Activated T-helper 1 cell treated with anti-CD3 and anti-CD28 coated beads, Interleukin-12 subunit alpha, Interleukin-12 subunit beta, Interleukin-2, Interleukin-4 antibody, amounts not matched to agents 30 ng/mL and 10 ng/mL and 1 ng/mL, durations not matched to agents 14 hours and 24 hours and 36 hours (primary cell): ENCODE data around the gene SNX8. TPM values are rescaled to one million over a fixed set of nuclear protein-coding genes. Genes with fewer than 3 reads are reported as not detected.
A peak's percentile ranks its signal among the peaks of the same experiment; 100 is the strongest.

Source experiments
- DNase-seq: peaks from one replicate; pipeline ENCODE4 v3.0.0; 2021; ENCODE audit warnings: low spot score
- H3K27ac Mint-ChIP-seq: one replicate; pipeline ENCODE4 v1.8.0; 2021; ENCODE audit warnings: mild to moderate bottlenecking, mixed read lengths
- H3K27me3 Mint-ChIP-seq: one replicate; pipeline ENCODE4 v1.8.0; 2022; ENCODE audit warnings: mild to moderate bottlenecking, moderate library complexity, mixed read lengths; ENCODE audit not compliant: insufficient read depth
- H3K36me3 Mint-ChIP-seq: one replicate; pipeline ENCODE4 v1.8.0; 2021; ENCODE audit warnings: low read depth, mixed read lengths
- H3K4me1 Mint-ChIP-seq: one replicate; pipeline ENCODE4 v1.8.0; 2021; ENCODE audit warnings: low read depth, mixed read lengths
- H3K4me3 Mint-ChIP-seq: one replicate; pipeline ENCODE4 v1.8.0; 2021; ENCODE audit warnings: mild to moderate bottlenecking, moderate library complexity, mixed read lengths
- H3K9me3 Mint-ChIP-seq: one replicate; pipeline ENCODE4 v1.8.0; 2021; ENCODE audit warnings: mixed read lengths
- intact Hi-C: fragments of 100-400 bp; cut with micrococcal nuclease; formaldehyde crosslinking; loops from one replicate; pipeline ENCODE4 v1.15.1; 2024
- total RNA-seq: library from RNA; stranded (reverse); gene quantifications from 2 replicates; pipeline ENCODE4 v1.2.3, GENCODE V29; 2022

The SNX8 gene
- total RNA-seq, 1 donor from 2014 or later = 41.8 TPM

DNA sequence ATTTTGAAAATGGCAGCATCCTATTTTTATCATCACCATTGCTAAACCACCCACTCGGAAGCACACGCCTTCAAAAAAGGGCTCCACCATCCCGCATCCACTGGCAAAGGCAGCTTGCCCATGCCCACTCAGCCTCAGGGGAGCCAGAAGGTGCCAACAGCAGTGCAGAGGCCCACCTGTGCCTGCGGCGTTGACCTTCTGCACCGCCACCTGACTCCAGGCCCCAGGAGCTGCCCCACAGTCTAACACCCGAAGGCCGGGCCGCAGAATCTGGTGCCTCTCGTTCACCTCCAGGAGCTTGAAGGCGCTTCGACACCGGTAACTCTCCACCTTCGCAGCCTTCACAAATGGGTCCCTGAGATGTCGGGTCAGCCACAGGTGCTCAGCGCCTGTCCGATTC lies 75.0 kb downstream of the SNX8 start:
- H3K9me3 Mint-ChIP-seq = no peaks in the 10 kb centered on the region
- no peak for DNase-seq
- H3K36me3 Mint-ChIP-seq = peaks cover 23% of the 10 kb centered on the region
- intact Hi-C loops = no loop called here
- H3K27me3 Mint-ChIP-seq = no peaks in the 10 kb centered on the region
- H3K27ac Mint-ChIP-seq = no peak overlapping the region
- H3K4me3 Mint-ChIP-seq = peak overlapping the region; percentile 42
- peaks cover 23% of the 10 kb centered on the region for H3K4me1 Mint-ChIP-seq

DNA sequence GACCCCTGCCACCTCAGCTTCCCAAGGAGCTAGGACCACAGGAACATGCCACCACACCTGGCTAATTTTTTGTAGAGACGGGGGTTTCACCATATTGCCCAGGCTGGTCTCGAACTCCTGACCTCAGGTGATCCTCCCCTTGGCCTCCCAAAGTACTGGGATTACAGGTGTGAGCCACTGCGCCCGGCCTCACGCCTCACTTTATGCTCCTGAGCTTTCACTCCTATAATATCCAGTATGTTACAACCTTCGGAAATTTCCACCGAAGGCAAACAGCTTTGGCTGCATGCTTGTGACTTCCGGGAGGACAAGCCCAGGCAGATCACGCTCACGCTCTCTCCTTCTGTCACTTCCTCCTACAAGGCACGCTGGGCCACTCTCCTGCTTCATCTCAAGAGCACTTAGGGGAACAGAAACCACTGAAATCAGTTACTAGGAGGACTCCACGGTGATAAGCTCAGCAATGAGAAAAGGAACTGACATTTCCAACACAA lies 77.1 kb downstream of the SNX8 start:
- H3K4me1 Mint-ChIP-seq = peaks cover 28% of the 10 kb centered on the region
- peak overlapping the region; percentile 72 for H3K27ac Mint-ChIP-seq
- no peak overlapping the region for H3K4me3 Mint-ChIP-seq
- H3K9me3 Mint-ChIP-seq = no peaks in the 10 kb centered on the region
- no peaks in the 10 kb centered on the region for H3K27me3 Mint-ChIP-seq
- intact Hi-C loops = no loop called here
- DNase-seq = no peak
- peaks cover 24% of the 10 kb centered on the region for H3K36me3 Mint-ChIP-seq

DNA sequence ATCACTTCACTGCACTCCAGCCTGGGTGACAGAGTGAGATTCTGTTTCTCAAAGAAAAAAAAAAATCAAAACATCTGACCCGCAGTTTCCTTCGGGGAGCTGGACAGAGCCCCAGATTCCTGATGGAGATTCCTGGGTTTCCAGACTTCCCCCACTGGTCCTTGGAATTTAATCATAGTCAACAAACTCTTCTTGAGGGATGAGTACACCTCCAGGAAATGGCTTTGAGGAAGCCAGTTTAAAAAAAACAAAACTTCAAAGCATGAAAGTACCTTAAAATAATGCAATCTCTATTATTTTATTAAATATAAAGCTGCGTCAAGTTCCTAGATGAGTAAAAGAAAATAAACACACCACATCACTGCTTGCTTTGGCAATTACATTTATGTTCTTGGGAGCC lies 80.3 kb downstream of the SNX8 start:
- no peaks in the 10 kb centered on the region for H3K27me3 Mint-ChIP-seq
- no peak overlapping the region for H3K27ac Mint-ChIP-seq
- peaks cover 29% of the 10 kb centered on the region for H3K36me3 Mint-ChIP-seq
- DNase-seq = no peak
- H3K4me3 Mint-ChIP-seq = peak overlapping the region; percentile 73
- intact Hi-C loops = loop anchor here (5.0 kb wide), 3 partner anchors 122 to 662 kb away; partner anchors contain the start of gene PSMG3
- peaks cover 26% of the 10 kb centered on the region for H3K4me1 Mint-ChIP-seq
- H3K9me3 Mint-ChIP-seq = no peaks in the 10 kb centered on the region

DNA sequence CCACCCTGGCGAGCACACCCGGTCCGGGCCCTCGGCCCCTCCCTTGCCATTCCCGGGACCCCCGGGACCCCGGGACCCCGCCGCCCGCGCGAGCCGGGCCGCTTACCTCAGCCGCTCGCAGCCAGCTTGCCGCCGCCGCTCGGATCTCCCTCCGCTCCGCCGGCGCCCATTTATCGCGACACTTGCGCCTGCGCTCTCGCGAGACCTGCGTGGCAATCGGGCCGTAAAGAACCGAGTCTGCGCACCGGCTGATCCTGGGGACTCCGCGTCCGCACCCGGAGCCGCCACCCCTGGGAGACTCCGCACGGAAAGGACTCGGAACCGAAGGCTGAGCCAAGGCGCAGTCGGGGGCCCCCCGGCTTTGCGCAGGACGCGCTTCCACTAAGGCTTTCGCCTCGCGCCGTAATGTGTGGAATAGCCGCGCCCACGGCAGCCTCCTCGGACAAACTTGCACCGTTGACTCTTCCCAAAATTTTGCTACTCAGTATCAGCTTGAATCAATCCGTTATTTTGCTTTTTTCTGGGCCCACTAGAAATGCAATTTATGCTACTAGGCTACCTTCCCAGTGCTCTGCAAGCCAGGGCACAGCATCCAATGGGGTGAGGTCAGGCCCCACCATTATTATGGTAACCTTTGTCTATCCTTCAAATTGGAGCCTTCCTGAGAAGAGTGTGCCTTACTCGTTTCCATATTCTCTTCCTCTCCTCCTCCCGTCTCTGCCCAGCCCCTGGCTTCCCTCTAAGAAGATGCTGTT lies 81.3 kb downstream of the SNX8 start, which contains the start of gene MAD1L1:
TSS of gene MAD1L1 (minus strand) at position 180 of the 755 bp plus-strand sequence. CDS start 2,812 bp downstream, outside the sequence.
- peak; percentile 88 for DNase-seq
- Mint-ChIP-seq H3K9me3 (no peaks in the 10 kb centered on the region), H3K4me1 (peaks cover 26% of the 10 kb centered on the region), H3K27me3 (no peaks in the 10 kb centered on the region), H3K4me3 (peak within 1 kb of the TSS; percentile 96), H3K27ac (peak within 1 kb of the TSS; percentile 83), H3K36me3 (peaks cover 22% of the 10 kb centered on the region)
- intact Hi-C loops = loop anchor here (1.0 to 5.0 kb wide), 7 partner anchors 9 to 661 kb away; partner anchors contain the start of genes EIF3B, MRM2, NUDT1 and PSMG3

DNA sequence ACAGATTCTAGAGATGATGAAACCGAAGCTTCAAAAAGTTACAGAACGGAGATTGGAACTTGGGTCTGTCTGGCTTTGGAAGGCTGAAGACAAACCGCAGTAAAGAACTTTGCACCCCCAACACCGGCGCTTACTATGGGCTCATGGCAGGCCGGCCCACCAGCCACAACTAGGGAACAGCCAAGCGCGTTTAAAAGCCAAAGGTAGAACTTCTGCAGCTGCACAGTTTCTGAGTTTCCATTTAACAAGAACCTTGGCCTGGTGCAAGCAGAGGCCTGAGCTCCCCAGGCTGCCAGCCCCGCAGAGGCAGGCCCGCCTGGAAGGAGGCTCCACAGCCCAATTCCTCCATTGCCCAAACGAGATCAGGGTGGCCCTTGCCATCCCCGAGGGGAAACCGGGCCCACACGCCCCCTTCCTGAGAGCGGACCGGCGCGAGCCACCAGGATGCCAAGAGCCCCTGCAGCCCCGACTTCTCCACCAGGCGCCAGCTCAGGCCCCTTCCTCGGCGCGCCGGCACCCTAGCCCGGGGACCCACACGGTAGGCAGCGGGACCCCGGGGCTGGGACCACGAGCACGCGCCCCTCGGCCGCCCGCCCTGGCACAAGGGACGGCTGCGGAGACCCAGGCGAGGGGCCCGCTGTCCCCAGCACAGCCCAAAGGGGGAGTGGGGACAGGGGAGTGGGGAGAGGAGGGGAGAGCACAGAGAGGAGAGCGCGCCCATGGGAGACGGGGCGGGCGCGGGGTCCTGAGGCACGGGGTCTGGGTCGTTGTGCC lies 82.1 kb downstream of the SNX8 start:
- peaks cover 18% of the 10 kb centered on the region for H3K36me3 Mint-ChIP-seq
- peak overlapping the region; percentile 71 for H3K27ac Mint-ChIP-seq
- no peaks in the 10 kb centered on the region for H3K9me3 Mint-ChIP-seq
- no peaks in the 10 kb centered on the region for H3K27me3 Mint-ChIP-seq
- H3K4me1 Mint-ChIP-seq = peaks cover 26% of the 10 kb centered on the region
- peak overlapping the region; percentile 90 for H3K4me3 Mint-ChIP-seq
- peak; percentile 12 for DNase-seq
- intact Hi-C loops = loop anchor here (1.0 to 5.0 kb wide), 7 partner anchors 10 to 660 kb away; partner anchors contain the start of genes EIF3B, MRM2, NUDT1 and PSMG3

DNA sequence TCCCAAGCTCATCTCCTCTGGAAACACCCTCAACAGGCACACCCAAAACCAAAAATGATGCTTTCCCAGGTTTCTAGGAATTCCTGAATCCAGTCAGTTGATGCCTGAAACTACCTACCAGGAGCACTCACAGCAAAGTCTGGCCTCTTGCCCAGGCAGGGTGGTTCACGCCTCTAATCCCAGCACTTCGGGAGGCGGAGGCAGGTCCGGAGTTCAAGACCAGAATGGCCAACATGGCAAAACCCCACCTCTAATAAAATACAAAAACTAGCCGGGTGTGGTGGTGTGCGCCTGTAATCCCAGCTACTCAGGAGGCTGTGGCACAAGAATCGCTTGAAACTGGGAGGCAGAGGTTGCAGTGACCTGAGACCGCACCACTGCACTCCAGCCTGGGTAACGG lies 83.4 kb downstream of the SNX8 start:
- no peaks in the 10 kb centered on the region for H3K27me3 Mint-ChIP-seq
- intact Hi-C loops = loop anchor here (5.0 kb wide), 3 partner anchors 119 to 659 kb away; partner anchors contain the start of gene PSMG3
- peaks cover 22% of the 10 kb centered on the region for H3K36me3 Mint-ChIP-seq
- peaks cover 26% of the 10 kb centered on the region for H3K4me1 Mint-ChIP-seq
- H3K4me3 Mint-ChIP-seq = peak overlapping the region; percentile 42
- no peak for DNase-seq
- H3K9me3 Mint-ChIP-seq = no peaks in the 10 kb centered on the region
- H3K27ac Mint-ChIP-seq = no peak overlapping the region

DNA sequence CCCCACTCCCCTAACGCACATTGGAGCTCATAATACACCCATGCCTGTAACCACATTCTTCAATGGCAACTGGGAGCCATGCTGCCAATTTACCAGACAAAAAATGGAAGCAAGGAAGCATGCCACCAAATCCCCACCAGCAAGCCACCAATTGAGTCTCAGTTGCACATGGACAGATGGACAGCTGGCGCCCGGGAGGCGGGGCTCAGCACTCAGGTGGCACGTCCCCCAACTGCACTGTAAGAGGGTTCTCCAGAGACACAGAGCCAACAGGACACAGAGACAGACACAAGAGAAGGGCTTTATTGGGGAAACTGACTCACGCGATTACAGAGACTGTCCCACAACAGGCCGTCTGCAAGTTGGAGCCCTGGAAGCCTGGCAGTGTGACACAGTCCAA lies 84.0 kb downstream of the SNX8 start:
- no peaks in the 10 kb centered on the region for H3K9me3 Mint-ChIP-seq
- peaks cover 23% of the 10 kb centered on the region for H3K4me1 Mint-ChIP-seq
- no peak overlapping the region for H3K27ac Mint-ChIP-seq
- intact Hi-C loops = loop anchor here (5.0 kb wide), 3 partner anchors 118 to 658 kb away; partner anchors contain the start of gene PSMG3
- H3K36me3 Mint-ChIP-seq = peaks cover 26% of the 10 kb centered on the region
- DNase-seq = no peak
- no peaks in the 10 kb centered on the region for H3K27me3 Mint-ChIP-seq
- H3K4me3 Mint-ChIP-seq = peak overlapping the region; percentile 37

DNA sequence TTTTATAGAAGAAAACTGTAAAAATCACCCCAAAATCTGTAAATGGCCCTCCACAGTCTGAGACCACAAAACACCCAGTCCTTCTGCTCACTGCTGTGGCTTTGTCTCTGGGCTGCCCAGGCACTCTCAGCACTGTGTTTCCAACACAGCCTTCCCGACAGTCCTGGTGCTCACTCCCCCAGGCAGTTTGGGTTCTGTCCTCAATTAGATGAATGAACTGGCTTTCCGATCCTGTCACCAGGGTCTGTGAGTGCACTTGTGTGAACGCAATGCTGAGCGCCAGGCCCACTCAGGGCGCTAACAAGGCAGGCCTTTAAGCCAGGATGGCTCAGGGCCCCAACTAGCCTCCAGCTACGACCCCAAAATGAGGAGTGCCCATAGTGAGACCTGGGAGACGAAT lies 84.8 kb downstream of the SNX8 start:
- Mint-ChIP-seq H3K27me3 (no peaks in the 10 kb centered on the region), H3K36me3 (peaks cover 21% of the 10 kb centered on the region), H3K4me1 (peaks cover 17% of the 10 kb centered on the region), H3K9me3 (no peaks in the 10 kb centered on the region), H3K27ac (peak overlapping the region; percentile 20), H3K4me3 (no peak overlapping the region)
- intact Hi-C loops = no loop called here
- no peak for DNase-seq

DNA sequence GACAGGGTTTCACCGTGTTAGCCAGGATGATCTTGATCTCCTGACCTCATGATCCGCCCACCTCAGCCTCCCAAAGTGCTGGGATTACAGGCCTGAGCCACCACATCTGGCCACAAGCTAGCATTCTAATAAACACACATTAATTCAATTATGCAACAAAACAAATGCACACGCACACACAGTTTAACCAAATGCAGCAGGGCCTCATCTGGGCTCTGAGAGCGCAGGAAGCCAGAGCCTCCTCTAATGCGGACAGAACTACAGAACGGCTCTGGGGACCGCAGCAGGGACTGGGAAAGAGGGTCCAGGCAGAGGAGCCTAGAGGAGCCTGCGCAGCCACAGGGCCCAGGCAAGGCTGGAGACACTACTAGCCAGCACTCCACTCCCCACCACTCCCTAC lies 85.3 kb downstream of the SNX8 start:
- Mint-ChIP-seq H3K36me3 (peaks cover 23% of the 10 kb centered on the region), H3K27me3 (no peaks in the 10 kb centered on the region), H3K9me3 (no peaks in the 10 kb centered on the region), H3K4me1 (peaks cover 15% of the 10 kb centered on the region), H3K27ac (no peak overlapping the region), H3K4me3 (no peak overlapping the region)
- intact Hi-C loops = no loop called here
- no peak for DNase-seq

DNA sequence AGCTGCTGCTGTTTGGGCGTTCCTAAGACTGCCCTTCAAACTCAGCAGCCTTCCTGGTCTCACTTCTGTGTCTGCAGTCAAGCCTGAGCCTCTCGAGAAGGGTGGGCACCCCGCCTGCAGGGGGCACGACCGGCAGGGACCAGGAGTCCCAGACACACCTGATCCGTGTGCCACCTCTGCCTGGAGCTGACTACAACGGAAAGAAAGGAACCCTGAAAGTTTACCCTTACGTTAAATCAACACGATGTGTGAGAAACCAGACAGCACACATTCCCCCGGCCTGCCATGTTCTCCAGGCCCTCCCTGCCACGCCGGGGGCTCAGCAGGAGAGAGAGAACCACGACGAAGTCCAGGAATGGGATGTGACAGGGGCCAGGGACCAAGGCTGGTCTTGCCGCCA lies 86.5 kb downstream of the SNX8 start:
- Mint-ChIP-seq H3K4me3 (no peak overlapping the region), H3K4me1 (peaks cover 6% of the 10 kb centered on the region), H3K9me3 (no peaks in the 10 kb centered on the region), H3K27me3 (no peaks in the 10 kb centered on the region), H3K27ac (no peak overlapping the region), H3K36me3 (peaks cover 23% of the 10 kb centered on the region)
- intact Hi-C loops = no loop called here
- no peak for DNase-seq

DNA sequence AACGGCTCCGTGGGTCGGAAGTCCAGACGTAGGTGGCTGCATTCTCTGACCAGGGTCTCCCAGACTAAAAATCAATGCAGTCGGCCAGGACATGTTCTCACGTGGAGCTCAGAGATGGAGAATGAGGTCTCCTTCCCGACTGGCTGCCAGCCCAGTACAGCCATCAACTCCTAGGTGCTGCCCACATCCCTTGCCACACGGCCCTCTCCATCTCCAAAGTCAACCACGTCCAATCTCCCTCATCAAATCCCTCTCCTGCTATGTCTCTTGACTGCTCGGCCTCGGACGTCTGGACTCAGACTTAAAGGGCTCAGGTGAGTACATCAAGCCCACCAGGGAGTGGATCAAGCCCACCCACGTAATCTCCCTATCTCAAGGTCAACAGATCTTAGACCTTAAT lies 88.4 kb downstream of the SNX8 start:
- intact Hi-C loops = no loop called here
- no peak for DNase-seq
- Mint-ChIP-seq H3K4me3 (no peak overlapping the region), H3K27me3 (no peaks in the 10 kb centered on the region), H3K36me3 (peaks cover 24% of the 10 kb centered on the region), H3K27ac (no peak overlapping the region), H3K4me1 (no peaks in the 10 kb centered on the region), H3K9me3 (no peaks in the 10 kb centered on the region)

DNA sequence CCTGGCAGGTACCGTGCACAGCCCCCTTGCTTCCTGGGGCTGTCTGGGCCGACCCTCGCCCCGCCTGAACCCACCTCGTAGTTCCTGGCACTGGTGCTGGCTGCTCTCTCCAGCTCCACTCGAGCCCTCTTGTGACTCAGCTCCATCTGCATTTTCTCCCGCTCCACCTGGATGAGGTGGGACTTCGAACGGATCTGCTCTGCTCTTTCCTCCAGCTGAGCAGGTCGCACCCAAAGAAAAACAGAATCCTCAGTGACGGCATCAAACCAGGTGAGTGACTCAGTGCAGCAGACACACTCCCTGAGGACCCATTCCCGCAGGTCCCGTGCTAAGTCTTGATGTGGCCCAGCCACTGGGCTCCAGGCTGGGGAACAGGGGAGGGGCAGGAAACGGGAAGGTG lies 88.9 kb downstream of the SNX8 start:
- Mint-ChIP-seq H3K27me3 (no peaks in the 10 kb centered on the region), H3K4me3 (no peak overlapping the region)
- intact Hi-C loops = no loop called here

DNA sequence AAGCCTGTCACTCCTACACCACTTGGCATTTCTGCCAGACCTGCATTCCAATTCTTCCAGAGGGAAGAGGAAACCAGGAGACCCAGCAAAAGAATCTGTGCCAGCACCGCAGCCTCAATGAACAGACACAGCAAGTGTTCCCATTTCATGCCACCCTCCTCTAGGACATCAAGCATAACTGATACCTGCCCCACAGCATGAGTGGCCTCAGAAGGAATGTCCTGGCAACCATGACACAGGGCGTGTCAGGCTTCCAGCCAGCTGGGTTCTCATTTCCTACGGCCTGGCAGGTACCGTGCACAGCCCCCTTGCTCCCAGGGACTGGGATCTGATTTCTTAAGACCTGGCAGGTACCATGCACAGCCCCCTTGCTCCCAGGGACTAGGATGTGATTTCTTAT lies 89.3 kb downstream of the SNX8 start:
- intact Hi-C loops = no loop called here
- H3K36me3 Mint-ChIP-seq = peaks cover 24% of the 10 kb centered on the region
- no peaks in the 10 kb centered on the region for H3K4me1 Mint-ChIP-seq
- no peak for DNase-seq
- H3K9me3 Mint-ChIP-seq = no peaks in the 10 kb centered on the region
- no peak overlapping the region for H3K4me3 Mint-ChIP-seq
- H3K27ac Mint-ChIP-seq = no peak overlapping the region
- H3K27me3 Mint-ChIP-seq = no peaks in the 10 kb centered on the region

More for the DNA sequence above, 88.9 kb downstream of the SNX8 start:
- no peaks in the 10 kb centered on the region for H3K4me1 Mint-ChIP-seq
- H3K27ac Mint-ChIP-seq = no peak overlapping the region
- H3K9me3 Mint-ChIP-seq = no peaks in the 10 kb centered on the region
- peaks cover 24% of the 10 kb centered on the region for H3K36me3 Mint-ChIP-seq
- DNase-seq = no peak
